GM19351 (cell line): ENCODE data around the gene ARMC8.

Experiments
- ATAC-seq: cut with Tn5 transposase; IDR thresholded peaks from one replicate; pipeline ENCODE4 v1.9.1; 2021; ENCODE audit warnings: mild to moderate bottlenecking, moderate library complexity; ENCODE audit not compliant: unreplicated experiment

Gene ARMC8

GRCh38 chr3:138197524-138197923, 10.4 kb downstream of the ARMC8 start:
- no peak for ATAC-seq

- no peak for ATAC-seq
These were observed 12.8 kb downstream of the ARMC8 start for GRCh38 chr3:138199851-138200250.

DNA sequence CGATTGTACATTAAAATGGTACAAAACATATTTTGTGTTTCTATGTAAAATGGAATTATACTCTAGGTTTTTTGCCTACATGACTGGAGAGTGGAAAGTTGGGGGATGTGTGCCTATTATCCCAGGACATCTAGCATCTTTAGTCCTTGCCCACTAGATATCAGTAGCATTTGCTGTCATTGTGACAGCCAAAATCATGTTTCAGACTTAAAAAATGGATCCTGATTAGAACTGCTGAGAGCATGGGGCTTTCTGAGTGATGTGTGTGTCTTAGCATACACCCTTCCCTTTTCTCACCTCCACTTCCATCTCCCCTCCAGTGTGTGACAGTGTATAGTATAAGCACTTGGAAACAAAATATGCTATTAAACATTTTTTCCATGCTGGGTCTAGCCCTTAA, 13.3 kb downstream of the ARMC8 start:
- no peak for ATAC-seq

- no peak for ATAC-seq
These were observed 16.0 kb downstream of the ARMC8 start for GRCh38 chr3:138202945-138203701.

GRCh38 chr3:138203938-138204337, 16.8 kb downstream of the ARMC8 start:
- no peak for ATAC-seq

GRCh38 chr3:138205527-138205926, 18.4 kb downstream of the ARMC8 start:
- ATAC-seq, result no peak

GRCh38 chr3:138206196-138206595, 19.1 kb downstream of the ARMC8 start:
- ATAC-seq, result no peak

DNA sequence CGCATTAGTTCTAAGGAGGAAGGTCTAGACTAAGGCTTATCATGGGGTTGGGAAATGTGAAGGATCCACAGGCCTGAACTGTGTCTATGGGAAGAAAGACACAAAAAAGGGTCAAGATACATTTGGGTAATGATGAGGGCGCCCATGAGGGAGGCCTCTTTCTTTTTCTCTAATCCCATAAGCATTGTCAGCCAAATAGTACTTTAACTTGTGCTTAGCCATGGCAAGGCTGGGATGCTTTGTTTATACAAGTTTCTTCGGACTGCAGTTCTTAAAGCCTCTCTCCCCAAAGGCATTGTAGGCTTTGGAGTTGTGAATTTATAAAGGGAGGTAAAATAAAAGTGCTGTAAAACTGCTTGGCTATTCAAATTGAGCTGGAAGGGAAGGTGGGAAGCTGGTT, 23.4 kb downstream of the ARMC8 start:
- ATAC-seq, result no peak

DNA sequence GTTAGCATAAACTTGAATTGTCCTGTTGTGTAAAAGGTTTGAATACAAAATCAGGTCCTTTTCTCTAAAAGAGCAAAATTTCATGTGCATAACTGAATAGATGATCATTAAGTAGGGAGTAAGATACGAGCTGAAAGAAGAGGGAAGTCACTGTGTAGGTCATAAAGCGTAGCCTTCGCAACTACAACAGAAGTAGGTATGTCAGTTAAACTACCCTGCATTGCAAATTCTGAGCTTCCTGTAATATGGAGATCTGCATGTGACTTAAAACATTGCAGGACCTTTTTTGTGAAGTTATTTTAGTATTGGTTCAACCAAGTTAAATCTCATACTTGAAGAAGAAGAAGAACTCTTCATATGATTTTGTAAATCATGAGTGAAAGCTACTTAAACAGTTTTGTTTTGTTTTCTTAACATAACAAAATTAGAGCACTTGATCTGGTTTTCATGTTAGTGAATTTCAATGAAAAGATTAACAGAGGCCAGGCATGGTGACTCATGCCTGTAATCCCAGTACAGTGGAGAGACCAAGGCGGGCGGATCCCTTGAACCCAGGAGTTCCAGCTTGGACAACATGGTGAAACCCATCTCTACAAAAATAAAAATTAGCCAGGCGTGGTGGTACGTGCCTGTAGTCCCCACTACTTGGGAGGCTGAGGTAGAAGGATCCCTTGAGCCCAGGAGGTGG, 26.4 kb downstream of the ARMC8 start:
- ATAC-seq, result no peak

GRCh38 chr3:138219255-138219654, 32.2 kb downstream of the ARMC8 start:
- no peak for ATAC-seq

DNA sequence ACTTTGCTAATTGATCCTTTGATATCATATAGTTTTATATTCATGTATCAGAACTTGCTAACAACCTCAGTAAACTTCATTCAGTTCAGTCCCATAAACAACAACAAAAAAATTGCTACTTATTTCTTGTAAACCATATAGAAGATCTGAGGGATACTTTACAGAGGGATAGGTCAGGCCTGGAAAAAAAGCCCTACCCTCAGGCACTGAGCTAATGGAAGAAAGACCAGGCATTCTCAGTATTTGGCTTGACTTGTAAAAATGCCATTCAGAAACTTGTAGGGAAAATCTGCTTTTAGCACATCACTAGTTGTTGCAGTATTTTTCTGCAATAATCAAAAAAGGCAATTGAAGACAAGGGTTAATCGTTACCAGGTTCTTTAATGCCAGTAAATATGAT, 33.1 kb downstream of the ARMC8 start:
- no peak for ATAC-seq

GRCh38 chr3:138220788-138221187, 33.7 kb downstream of the ARMC8 start:
- no peak for ATAC-seq

GRCh38 chr3:138222131-138222941, 35.2 kb downstream of the ARMC8 start:
- no peak for ATAC-seq

DNA sequence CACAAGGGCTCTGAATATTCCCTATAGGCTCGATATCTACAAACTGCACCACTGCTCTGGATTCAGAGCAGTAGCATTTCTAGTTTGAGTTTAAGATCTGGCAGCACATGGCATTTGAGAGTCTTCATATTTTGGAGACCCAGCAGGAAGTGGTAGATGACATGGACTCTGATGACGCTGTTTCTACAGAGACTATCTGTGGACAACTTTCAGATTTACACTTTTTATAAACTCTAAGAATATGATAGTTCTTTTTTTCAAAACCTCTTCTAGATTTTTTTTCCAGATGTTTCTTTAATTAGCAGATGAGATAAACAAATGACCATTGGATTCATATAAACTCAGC, 35.8 kb downstream of the ARMC8 start:
- ATAC-seq, result no peak

DNA sequence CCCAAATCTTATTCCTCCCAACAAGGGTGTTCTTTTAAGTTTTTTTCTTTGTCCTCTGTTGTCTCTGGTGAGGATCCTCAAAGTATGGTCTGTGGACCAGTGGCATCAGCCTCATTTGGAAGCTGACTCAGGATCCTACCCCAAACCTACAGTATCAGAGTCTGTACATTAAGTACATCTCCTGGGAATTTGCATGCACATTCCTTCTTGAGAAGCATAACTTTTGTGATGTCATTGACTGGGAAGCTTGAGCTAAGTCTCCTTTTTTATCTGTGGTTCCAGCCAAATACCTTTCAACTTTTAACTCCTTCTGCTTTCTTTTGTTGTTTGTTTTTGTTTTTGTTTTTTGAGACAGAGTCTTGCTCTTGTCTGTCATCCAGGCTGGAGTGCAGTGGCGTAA, 40.5 kb downstream of the ARMC8 start:
- ATAC-seq, result no peak

GRCh38 chr3:138230525-138230924, 43.4 kb downstream of the ARMC8 start:
- ATAC-seq, result peak; percentile 47

DNA sequence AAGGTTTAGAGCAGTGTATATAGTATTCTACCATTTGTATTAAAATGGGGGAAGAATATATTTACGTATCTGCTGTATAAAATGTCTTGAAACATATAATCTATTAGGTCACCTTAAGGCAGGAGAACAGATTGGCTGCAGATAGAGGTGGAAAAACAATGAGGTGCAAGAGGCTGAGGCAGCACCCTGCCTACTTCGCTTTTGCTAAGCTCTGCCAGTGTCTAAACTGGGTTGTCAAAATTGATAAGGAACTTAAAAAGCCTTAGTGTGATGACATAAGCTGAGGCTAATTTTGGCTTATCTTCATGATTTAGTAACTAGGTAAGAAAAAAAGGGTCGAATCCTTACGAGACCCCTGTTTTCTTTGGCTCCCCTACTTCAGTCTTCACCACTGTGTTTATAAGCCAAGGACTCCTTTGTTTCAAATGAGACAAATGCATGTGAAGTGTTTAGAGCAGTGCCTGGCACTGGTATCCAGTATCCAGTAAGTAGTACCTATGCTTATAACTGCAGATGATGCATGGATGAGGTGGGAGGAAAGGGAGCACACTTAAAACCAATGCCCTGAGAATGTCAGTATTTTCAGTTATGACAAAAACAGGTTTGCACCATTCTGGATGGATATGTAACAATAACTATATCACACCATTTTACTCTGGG, 45.7 kb downstream of the ARMC8 start:
- ATAC-seq, result no peak

DNA sequence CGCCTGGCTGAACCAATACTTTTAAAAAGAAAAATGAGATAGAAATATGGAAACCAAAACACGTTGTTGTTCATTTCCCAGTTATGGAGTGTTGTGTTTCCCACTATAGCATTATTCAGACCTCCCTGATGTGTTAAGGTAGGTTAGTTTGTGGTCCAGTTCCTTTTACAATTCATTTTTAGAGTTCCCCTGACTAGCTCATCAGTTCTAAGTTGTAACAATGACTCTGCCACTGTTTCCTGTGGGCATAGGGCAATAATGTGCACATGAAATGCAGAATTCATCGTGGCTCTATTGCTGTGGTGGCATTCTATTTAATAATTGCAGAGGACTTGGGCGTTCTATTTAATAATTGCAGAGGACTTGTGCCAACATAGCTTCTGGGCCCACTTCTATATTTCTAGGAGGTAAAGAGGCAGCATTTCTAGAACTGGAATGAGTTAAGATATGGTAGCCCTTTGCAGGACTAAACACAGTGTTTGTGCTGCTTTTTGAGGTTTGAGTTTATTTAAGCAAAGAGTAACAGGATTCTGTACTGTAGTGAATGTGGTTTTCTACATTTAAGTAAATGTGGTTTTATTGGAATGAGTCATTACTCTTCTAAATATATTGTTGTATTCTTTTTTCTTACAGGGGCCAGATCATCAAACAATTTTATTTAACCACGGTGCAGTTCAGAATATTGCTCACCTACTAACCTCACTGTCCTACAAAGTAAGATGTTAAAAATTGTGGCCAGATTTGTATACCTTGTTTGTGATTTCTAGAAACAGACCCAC, 47.5 kb downstream of the ARMC8 start:
- no peak for ATAC-seq

DNA sequence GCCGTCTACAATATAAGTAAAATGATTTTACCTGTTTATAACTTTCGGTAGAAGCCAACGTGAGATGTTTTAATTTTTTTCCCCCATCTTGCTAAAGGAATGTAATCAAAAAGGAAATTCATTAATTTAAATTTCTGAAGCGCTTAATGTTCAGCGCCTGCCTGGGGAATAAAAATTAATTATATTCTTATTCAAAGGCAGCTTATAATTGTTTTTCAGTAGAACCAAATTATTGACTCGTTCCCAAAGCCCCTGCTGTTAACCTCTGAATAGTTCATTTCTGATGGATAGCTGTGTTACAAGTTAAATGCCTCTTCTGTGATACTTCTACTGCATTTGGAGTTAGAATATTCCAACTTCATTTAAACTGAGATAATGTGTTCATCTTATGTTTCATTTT, 51.6 kb downstream of the ARMC8 start:
- no peak for ATAC-seq

GRCh38 chr3:138241061-138241460, 54.0 kb downstream of the ARMC8 start:
- no peak for ATAC-seq

DNA sequence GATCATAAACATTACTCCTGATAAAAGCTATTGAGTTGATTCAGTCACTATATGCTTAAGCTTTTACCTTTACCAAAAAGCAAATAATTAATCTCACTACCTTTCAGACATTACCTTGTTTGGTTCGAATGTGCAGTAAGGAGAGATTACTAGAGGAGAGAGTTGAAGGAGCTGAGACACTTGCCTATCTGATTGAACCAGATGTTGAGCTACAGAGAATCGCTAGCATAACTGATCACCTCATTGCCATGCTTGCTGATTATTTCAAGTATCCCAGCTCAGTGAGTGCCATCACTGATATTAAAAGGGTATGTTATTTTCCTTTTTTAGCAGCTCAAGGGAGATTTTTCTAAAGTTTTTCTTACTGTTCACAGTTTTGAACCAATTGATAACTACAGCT, 54.6 kb downstream of the ARMC8 start:
- no peak for ATAC-seq
